ENCODE results near the gene IER2. TPM values are rescaled to one million over a fixed set of nuclear protein-coding genes. Genes with fewer than 3 reads are reported as not detected.
A peak's percentile ranks its signal among the peaks of the same experiment; 100 is the strongest.

IER2 gene
- total RNA-seq, 1 experiment from 2014 or later = 247 TPM

DNA sequence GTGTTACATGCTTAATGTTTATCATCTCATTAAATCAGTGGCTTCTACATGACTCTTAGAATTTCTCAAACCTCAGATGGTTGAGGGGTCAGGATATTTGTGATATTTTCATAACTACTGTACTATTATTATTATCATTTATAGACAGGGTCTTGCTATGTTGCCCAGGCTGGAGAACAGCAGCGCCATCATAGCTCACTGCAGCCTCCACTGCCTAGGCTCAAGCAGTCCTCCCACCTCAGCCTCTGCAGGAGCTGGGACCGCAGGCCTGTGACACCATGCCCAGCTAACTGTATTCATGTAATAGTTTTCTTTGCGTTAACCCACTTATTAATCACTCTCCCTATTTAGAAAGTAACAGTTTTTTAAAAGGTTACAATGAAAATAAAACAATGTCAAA is 9.5 kb downstream of the IER2 start:
- H3K4me3 ChIP-seq (replicated peaks in 1 of 2; ENCODE audit: low read depth in 1 of 2, low read length in 2 of 2) = no peak overlapping the region
- no peak for ATAC-seq
- no peaks in the 10 kb centered on the region for H4K20me1 ChIP-seq (ENCODE audit: insufficient read depth)
- ChIA-PET POLR2A (interaction anchor here (1.2 kb wide), 1 partner anchor 10 kb away, joined by 4 read pairs; no protein-coding TSS in a partner anchor), RAD21 (ENCODE audit: low non-redundant PET in 1 of 2, low total read pairs in 2 of 2, uncharacterized antibody in 2 of 2, unreplicated experiment in 2 of 2) (no interaction called here), CTCF (no interaction called here)
- H3K9me2 ChIP-seq (ENCODE audit: insufficient read depth) = no peaks in the 10 kb centered on the region
- intact Hi-C loops (cut with micrococcal nuclease) = no loop called here
- peaks cover 12% of the 10 kb centered on the region for H3K79me2 ChIP-seq (ENCODE audit: insufficient read depth, low read length)
- peaks cover 66 to 88% of the 10 kb centered on the region in 2 experiments for H3K4me1 ChIP-seq (ENCODE audit: control insufficient read depth in 1 of 2, insufficient read depth in 2 of 2, low read length in 2 of 2)
- TF ChIP-seq ELF1 (IDR thresholded peaks at IDR 0.05; ENCODE audit: borderline replicate concordance, low read depth) (no peak), CBX3 (IDR thresholded peaks at IDR 0.05; ENCODE audit: low read depth) (no peak)
- BruUV-seq (replicated peaks) = no TSS peak
- no peak overlapping the region for H2AFZ ChIP-seq (ENCODE audit: low read depth, low read length, poor library complexity, severe bottlenecking)
- H3K4me2 ChIP-seq (ENCODE audit: low read length) = no peak overlapping the region
- H3K27ac ChIP-seq (ENCODE audit: low read depth, low read length) = no peak overlapping the region
- H3K27me3 ChIP-seq (ENCODE audit: insufficient read depth, low read length) = no peaks in the 10 kb centered on the region
- DNase-seq (ENCODE audit: low read depth, low spot score) = no peak
- H3K9ac ChIP-seq (ENCODE audit: low read length) = no peak overlapping the region
- no peaks in the 10 kb centered on the region for H3K9me3 ChIP-seq (ENCODE audit: control insufficient read depth in 1 of 2, insufficient read depth in 1 of 2, low read depth in 1 of 2, low read length in 2 of 2)
- no peaks in the 10 kb centered on the region for H3K36me3 ChIP-seq (ENCODE audit: control insufficient read depth in 1 of 2, insufficient read depth in 2 of 2, low read length in 2 of 2)

GRCh38 chr19:13160557-13160956 is 10.3 kb downstream of the IER2 start:
- TF ChIP-seq, protein P1, sequence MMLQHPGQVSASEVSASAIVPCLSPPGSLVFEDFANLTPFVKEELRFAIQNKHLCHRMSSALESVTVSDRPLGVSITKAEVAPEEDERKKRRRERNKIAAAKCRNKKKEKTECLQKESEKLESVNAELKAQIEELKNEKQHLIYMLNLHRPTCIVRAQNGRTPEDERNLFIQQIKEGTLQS (IDR thresholded peaks at IDR 0.05) = no peak
- peak; percentile 55; the same call in 1 of the 2 replicates for TF ChIP-seq POLR2AphosphoS5 (IDR thresholded peaks at IDR 0.05; ENCODE audit: low read depth, low read length)
- no peak for TF ChIP-seq CEBPB (IDR thresholded peaks at IDR 0.05; ENCODE audit: low read depth)
- TF ChIP-seq ZBTB33 (IDR thresholded peaks at IDR 0.05; ENCODE audit: extremely low read depth, insufficient replicate concordance, low read length) = no peak
- ChIA-PET CTCF (interaction anchor here (0.6 kb wide), 1 partner anchor 13 kb away, joined by 3 read pairs; no protein-coding TSS in a partner anchor), POLR2A (interaction anchor here (0.9 kb wide), 1 partner anchor 9 kb away, joined by 3 read pairs; no protein-coding TSS in a partner anchor), RAD21 (ENCODE audit: low non-redundant PET in 1 of 2, low total read pairs in 2 of 2, uncharacterized antibody in 2 of 2, unreplicated experiment in 2 of 2) (no interaction called here)
- Histone ChIP-seq H3K79me2 (ENCODE audit: insufficient read depth, low read length) (peaks cover 8% of the 10 kb centered on the region; the same call in 1 of the 2 replicates), H3K4me1 (ENCODE audit: control insufficient read depth in 1 of 2, insufficient read depth in 2 of 2, low read length in 2 of 2) (peaks cover 67 to 88% of the 10 kb centered on the region in 2 experiments), H4K20me1 (ENCODE audit: insufficient read depth) (no peaks in the 10 kb centered on the region), H3K9me2 (ENCODE audit: insufficient read depth) (no peaks in the 10 kb centered on the region), H3K27me3 (ENCODE audit: insufficient read depth, low read length) (no peaks in the 10 kb centered on the region), H3K36me3 (ENCODE audit: control insufficient read depth in 1 of 2, insufficient read depth in 2 of 2, low read length in 2 of 2) (no peaks in the 10 kb centered on the region), H3K9me3 (ENCODE audit: control insufficient read depth in 1 of 2, insufficient read depth in 1 of 2, low read depth in 1 of 2, low read length in 2 of 2) (no peaks in the 10 kb centered on the region), H3K4me2 (ENCODE audit: low read length) (peak overlapping the region; percentile 79), H2AFZ (ENCODE audit: low read depth, low read length, poor library complexity, severe bottlenecking) (no peak overlapping the region), H3K4me3 (replicated peaks in 1 of 2; ENCODE audit: low read depth in 1 of 2, low read length in 2 of 2) (no peak overlapping the region), H3K9ac (ENCODE audit: low read length) (peak overlapping the region; percentile 48), H3K27ac (ENCODE audit: low read depth, low read length) (peak overlapping the region; percentile 31; the same call in 1 of the 2 replicates)
- intact Hi-C loops (cut with micrococcal nuclease) = no loop called here
- DNase-seq (ENCODE audit: low read depth, low spot score) (no peak), ATAC-seq (no peak)
- BruUV-seq (replicated peaks) = no TSS peak

Data from HCT116 (cell line).